GM23338 (cell line): ENCODE measurements around the gene GALM. TPM values are rescaled to one million over a fixed set of nuclear protein-coding genes. Genes with fewer than 3 reads are reported as not detected.
A peak's percentile ranks its signal among the peaks of the same experiment; 100 is the strongest.

Experiments
- ATAC-seq: fragments of 200-7000 bp; cut with Tn5 transposase; 3 replicates; pipeline ENCODE4 v1.9.1; 2020
- DNase-seq: peaks from one replicate; pipeline ENCODE4 v3.0.0-alpha.2; 2015; ENCODE audit warnings: low spot score
- H2AFZ ChIP-seq: fragments of 200-600 bp; sonication (generic); 2 replicates; pipeline ENCODE4 v1.8.0; 2016; ENCODE audit warnings: antibody characterized with exemption, mild to moderate bottlenecking, moderate library complexity
- H3F3A ChIP-seq: fragments of 200-600 bp; sonication (generic); replicated peaks from 2 replicates; pipeline ENCODE4 v1.8.0; 2017; ENCODE audit warnings: antibody characterized with exemption, mixed run types, low read depth
- H3K27ac ChIP-seq: fragments of 200-600 bp; sonication (generic); 2 replicates; pipeline ENCODE4 v1.6.1; 2016; ENCODE audit warnings: low read depth
- H3K27me3 ChIP-seq: fragments of 200-600 bp; sonication (generic); 2 replicates; pipeline ENCODE4 v1.8.0; 2016; ENCODE audit warnings: mild to moderate bottlenecking, mixed run types, moderate library complexity; ENCODE audit not compliant: insufficient read depth
- H3K36me3 ChIP-seq: fragments of 200-600 bp; sonication (generic); 2 replicates; pipeline ENCODE4 v1.8.0; 2016; ENCODE audit warnings: mild to moderate bottlenecking; ENCODE audit not compliant: insufficient read depth
- H3K4me1 ChIP-seq: fragments of 200-600 bp; sonication (generic); 2 replicates; pipeline ENCODE4 v1.8.0; 2016; ENCODE audit warnings: mild to moderate bottlenecking, moderate library complexity; ENCODE audit not compliant: insufficient read depth
- H3K4me2 ChIP-seq: fragments of 200-600 bp; sonication (generic); 2 replicates; pipeline ENCODE4 v1.7.1; 2017; ENCODE audit warnings: mixed run types
- H3K4me3 ChIP-seq: fragments of 200-600 bp; sonication (generic); 2 replicates; pipeline ENCODE4 v1.6.1; 2016; ENCODE audit warnings: mixed run types
- H3K79me2 ChIP-seq: fragments of 200-600 bp; sonication (generic); replicated peaks from 2 replicates; pipeline ENCODE4 v1.8.0; 2017; ENCODE audit warnings: mild to moderate bottlenecking; ENCODE audit not compliant: insufficient read depth
- H3K9me2 ChIP-seq: fragments of 200-600 bp; sonication (generic); 2 replicates; pipeline ENCODE4 v1.8.0; 2017; ENCODE audit not compliant: insufficient read depth
- H4K20me1 ChIP-seq: fragments of 200-600 bp; sonication (generic); replicated peaks from 2 replicates; pipeline ENCODE4 v1.8.0; 2017; ENCODE audit warnings: mild to moderate bottlenecking; ENCODE audit not compliant: insufficient read depth
- H3K27ac Mint-ChIP-seq: 2 replicates; pipeline ENCODE4 v1.8.0; 2020; ENCODE audit warnings: inconsistent platforms, mild to moderate bottlenecking, moderate library complexity, mixed read lengths
- H3K27me3 Mint-ChIP-seq: 3 replicates; pipeline ENCODE4 v1.8.0; 2022; ENCODE audit warnings: low read depth, mild to moderate bottlenecking, moderate library complexity, mixed read lengths, inconsistent platforms; ENCODE audit not compliant: insufficient read depth, poor library complexity
- H3K36me3 Mint-ChIP-seq: 3 replicates; pipeline ENCODE4 v1.8.0; 2021; ENCODE audit warnings: low read depth, mild to moderate bottlenecking, inconsistent platforms, moderate library complexity, mixed read lengths
- H3K4me1 Mint-ChIP-seq: 3 replicates; pipeline ENCODE4 v1.8.0; 2020; ENCODE audit warnings: mild to moderate bottlenecking, inconsistent platforms, mixed read lengths
- H3K4me3 Mint-ChIP-seq: 3 replicates; pipeline ENCODE4 v1.8.0; 2021; ENCODE audit warnings: moderate library complexity, mild to moderate bottlenecking, inconsistent platforms, mixed read lengths
- H3K9me3 Mint-ChIP-seq: 3 replicates; pipeline ENCODE4 v1.8.0; 2020; ENCODE audit warnings: moderate library complexity, mild to moderate bottlenecking, inconsistent platforms, mixed read lengths
- CTCF ChIP-seq, 2 experiments: fragments of 200-600 bp in 1 of 2; sonication (generic) in 1 of 2; conservative IDR thresholded peaks; 2 replicates each; pipeline versions ENCODE4 v1.5.1 to v1.6.1; 2016 to 2017; ENCODE audit warnings: antibody characterized with exemption in 2 of 2, low read depth in 2 of 2, mild to moderate bottlenecking in 2 of 2, moderate library complexity in 1 of 2
- EZH2phosphoT487 ChIP-seq: fragments of 200-600 bp; sonication (generic); IDR thresholded peaks from one replicate; pipeline ENCODE4 v1.8.1; 2018; ENCODE audit warnings: antibody characterized with exemption; ENCODE audit not compliant: unreplicated experiment
- JUNB ChIP-seq: IDR thresholded peaks from one replicate; pipeline ENCODE4 v1.6.1; 2016; ENCODE audit warnings: antibody characterized with exemption; ENCODE audit not compliant: unreplicated experiment
- POLR2AphosphoS5 ChIP-seq: IDR thresholded peaks from 2 replicates; pipeline ENCODE4 v1.6.1; 2016; ENCODE audit warnings: antibody characterized with exemption, low read depth
- ZNF331 ChIP-seq: fragments of 250-450 bp; sonication (Bioruptor Pico); IDR thresholded peaks from 2 replicates; pipeline ENCODE4 v1.5.0; 2020; ENCODE audit warnings: low read depth, mild to moderate bottlenecking, moderate library complexity
- ZNF462 ChIP-seq: fragments of 250-450 bp; sonication (Bioruptor Pico); IDR thresholded peaks from 2 replicates; pipeline ENCODE4 v1.5.0; 2020; ENCODE audit warnings: mild to moderate bottlenecking, moderate library complexity
- polyA plus RNA-seq: library from polyadenylated mRNA; unstranded; fragments of >200 nt; fragmentation: Nextera tagmentation; extraction: Ambion mirVana; gene quantifications from 2 replicates; pipeline ENCODE4 v1.2.1, GENCODE V29; 2016
- total RNA-seq: library from RNA; depleted of rRNA; stranded (reverse); fragments of >200 nt; shearing (Covaris generic); gene quantifications from 2 replicates; pipeline ENCODE4 v1.2.3, GENCODE V29; 2014
- TF ChIP-seq, protein P1 (sequence below): IDR thresholded peaks from 2 replicates; pipeline ENCODE4 v1.6.1; 2016; ENCODE audit warnings: antibody characterized with exemption

The GALM gene
- total and polyA plus RNA-seq, 2 experiments from 2014 or later: 9.3 to 21.6 TPM

GRCh38 chr2:38668092-38668491, 2.2 kb downstream of the GALM start:
- Mint-ChIP-seq H3K9me3 (no peaks in the 10 kb centered on the region), H3K27ac (no peak overlapping the region), H3K4me3 (no peak overlapping the region), H3K4me1 (peaks cover 23% of the 10 kb centered on the region), H3K36me3 (no peaks in the 10 kb centered on the region), H3K27me3 (peaks cover 8% of the 10 kb centered on the region)
- no peak overlapping the region for H3K27ac ChIP-seq
- TF ChIP-seq POLR2AphosphoS5 (no peak), ZNF331 (CRISPR knock-in tag) (no peak), CTCF (conservative IDR thresholded peaks at IDR 0.05; ENCODE audit: low read depth in 2 of 2) (no peak), JUNB (no peak)
- H2AFZ ChIP-seq: no peak overlapping the region
- no peak overlapping the region for H3K4me2 ChIP-seq
- H3K27me3 ChIP-seq: no peaks in the 10 kb centered on the region
- H3K36me3 ChIP-seq: no peaks in the 10 kb centered on the region
- no peaks in the 10 kb centered on the region for H3F3A ChIP-seq
- peaks cover 21% of the 10 kb centered on the region for H3K4me1 ChIP-seq
- no peaks in the 10 kb centered on the region; the same call in 1 of the 2 replicates for H4K20me1 ChIP-seq
- no peaks in the 10 kb centered on the region for H3K9me2 ChIP-seq
- no peak overlapping the region for H3K4me3 ChIP-seq
- peaks cover 9% of the 10 kb centered on the region; the same call in 1 of the 2 replicates for H3K79me2 ChIP-seq
- ATAC-seq (no peak), DNase-seq (no peak)

DNA sequence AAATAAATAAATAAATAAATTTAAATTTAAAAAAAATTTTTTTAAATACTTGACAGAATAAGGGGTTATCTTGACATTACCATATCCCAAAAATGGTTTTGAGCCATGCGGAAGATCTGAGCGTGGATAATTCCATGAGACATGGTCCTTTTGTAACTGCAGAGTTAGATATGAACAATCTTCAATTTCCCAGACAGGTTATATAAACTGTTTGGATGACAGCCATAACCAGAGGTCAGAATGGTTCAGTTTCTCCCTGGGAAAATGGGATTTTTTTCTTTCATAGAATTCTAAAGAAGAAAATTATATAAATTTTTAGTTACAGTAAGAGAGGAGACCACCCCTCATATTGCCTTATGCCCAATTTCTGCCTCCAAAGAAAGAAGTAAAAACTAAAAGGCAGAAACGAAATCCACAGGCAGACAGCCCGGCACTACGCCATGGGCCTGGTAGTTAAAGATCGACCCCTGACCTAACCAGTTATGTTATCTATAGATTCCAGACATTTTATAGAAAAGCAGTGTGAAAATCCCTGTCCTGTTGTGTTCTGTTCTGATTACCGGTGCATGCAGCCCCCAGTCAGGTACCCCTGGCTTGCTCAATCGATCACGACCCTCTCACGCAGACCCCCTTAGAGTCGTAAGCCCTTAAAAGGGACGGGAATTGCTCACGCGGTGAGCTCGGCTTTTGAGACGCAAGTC, 3.0 kb downstream of the GALM start:
- Mint-ChIP-seq H3K4me3 (no peak overlapping the region), H3K4me1 (peaks cover 23% of the 10 kb centered on the region), H3K27ac (peak overlapping the region; percentile 68)

More for the DNA sequence above, 3.0 kb downstream of the GALM start:
- TF ChIP-seq CTCF (conservative IDR thresholded peaks at IDR 0.05; ENCODE audit: low read depth in 2 of 2): no peak
- TF ChIP-seq ZNF331 (CRISPR knock-in tag): no peak
- no peak for TF ChIP-seq JUNB
- TF ChIP-seq EZH2phosphoT487: no peak
- TF ChIP-seq POLR2AphosphoS5: no peak
- TF ChIP-seq ZNF462: no peak
- TF ChIP-seq, protein P1, sequence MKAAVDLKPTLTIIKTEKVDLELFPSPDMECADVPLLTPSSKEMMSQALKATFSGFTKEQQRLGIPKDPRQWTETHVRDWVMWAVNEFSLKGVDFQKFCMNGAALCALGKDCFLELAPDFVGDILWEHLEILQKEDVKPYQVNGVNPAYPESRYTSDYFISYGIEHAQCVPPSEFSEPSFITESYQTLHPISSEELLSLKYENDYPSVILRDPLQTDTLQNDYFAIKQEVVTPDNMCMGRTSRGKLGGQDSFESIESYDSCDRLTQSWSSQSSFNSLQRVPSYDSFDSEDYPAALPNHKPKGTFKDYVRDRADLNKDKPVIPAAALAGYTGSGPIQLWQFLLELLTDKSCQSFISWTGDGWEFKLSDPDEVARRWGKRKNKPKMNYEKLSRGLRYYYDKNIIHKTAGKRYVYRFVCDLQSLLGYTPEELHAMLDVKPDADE: no peak
- H3K36me3 ChIP-seq: no peaks in the 10 kb centered on the region
- no peaks in the 10 kb centered on the region for H3F3A ChIP-seq
- Mint-ChIP-seq H3K36me3 (no peaks in the 10 kb centered on the region), H3K9me3 (no peaks in the 10 kb centered on the region), H3K27me3 (peaks cover 8% of the 10 kb centered on the region)
- no peaks in the 10 kb centered on the region for H3K9me2 ChIP-seq
- peaks cover 9% of the 10 kb centered on the region; the same call in 1 of the 2 replicates for H3K79me2 ChIP-seq
- H2AFZ ChIP-seq: no peak overlapping the region
- H3K4me3 ChIP-seq: no peak overlapping the region
- DNase-seq (no peak), ATAC-seq (no peak)
- peaks cover 21% of the 10 kb centered on the region for H3K4me1 ChIP-seq
- no peak overlapping the region for H3K4me2 ChIP-seq
- H3K27me3 ChIP-seq: no peaks in the 10 kb centered on the region
- H3K27ac ChIP-seq: 0 out of 2 replicates have a peak overlapping the region, but pooled peaks have one; percentile 48
- H4K20me1 ChIP-seq: no peaks in the 10 kb centered on the region; the same call in 1 of the 2 replicates
